Measurements from ENCODE around the gene CEP126.
A peak's percentile ranks its signal among the peaks of the same experiment; 100 is the strongest.

CEP126 gene

DNA sequence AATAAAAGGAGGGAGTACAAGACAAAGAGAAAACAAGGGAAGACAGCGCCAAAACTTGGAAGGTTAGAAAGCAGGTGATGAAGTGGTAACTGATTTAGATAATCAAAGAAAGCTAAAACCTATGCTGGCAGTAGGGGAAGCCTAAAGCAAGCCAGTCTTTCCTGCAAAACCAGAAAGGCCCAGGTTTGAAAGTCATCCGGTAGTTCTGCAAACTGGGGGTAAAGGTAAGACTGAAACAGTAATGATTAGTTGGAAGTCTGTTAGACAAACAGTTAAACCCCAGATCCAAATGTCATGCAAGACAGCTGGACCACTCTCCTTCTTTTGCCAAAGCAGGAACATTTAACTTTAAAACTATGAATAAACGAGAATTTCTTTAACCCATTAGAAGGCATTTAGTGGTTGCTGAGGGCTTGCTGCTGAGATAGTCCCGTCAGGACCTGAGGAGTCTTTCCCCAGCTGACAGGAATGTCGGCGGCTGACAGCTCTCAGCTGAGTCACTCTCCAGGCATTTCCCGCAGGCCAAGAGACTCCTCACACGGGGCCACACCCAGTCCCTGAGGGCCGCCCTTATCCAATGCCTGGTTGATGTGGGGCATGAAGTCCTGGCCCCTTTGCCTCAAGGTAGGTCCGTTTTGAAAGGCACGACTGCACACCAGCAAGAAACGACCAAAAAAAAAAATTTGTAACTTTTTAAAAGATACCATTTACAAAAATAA, 96.1 kb downstream of the CEP126 start:
- DNase-seq (ENCODE audit: low read depth in 3 of 3, low spot score in 1 of 3), result no peak

DNA sequence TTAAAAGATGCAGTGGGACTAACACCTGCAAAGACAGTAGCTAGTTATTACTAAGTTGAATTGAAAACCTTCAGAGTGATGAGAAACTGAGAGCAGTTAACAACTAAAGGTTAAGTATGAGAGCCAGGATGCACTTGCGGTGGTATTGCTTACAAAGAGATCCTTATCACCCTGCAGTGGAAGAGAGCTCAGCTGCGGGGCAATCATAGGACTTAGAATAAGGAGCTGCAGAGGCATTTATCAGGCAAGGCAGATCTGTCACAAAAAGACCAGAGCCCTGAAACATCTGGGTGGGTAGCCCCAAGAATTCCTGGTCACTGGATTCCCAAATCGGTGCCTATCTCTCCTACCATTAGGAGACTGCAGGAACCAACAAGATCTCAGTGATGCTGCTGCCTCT, 98.1 kb downstream of the CEP126 start:
- DNase-seq (ENCODE audit: low read depth in 3 of 3, low spot score in 1 of 3), result no peak

DNA sequence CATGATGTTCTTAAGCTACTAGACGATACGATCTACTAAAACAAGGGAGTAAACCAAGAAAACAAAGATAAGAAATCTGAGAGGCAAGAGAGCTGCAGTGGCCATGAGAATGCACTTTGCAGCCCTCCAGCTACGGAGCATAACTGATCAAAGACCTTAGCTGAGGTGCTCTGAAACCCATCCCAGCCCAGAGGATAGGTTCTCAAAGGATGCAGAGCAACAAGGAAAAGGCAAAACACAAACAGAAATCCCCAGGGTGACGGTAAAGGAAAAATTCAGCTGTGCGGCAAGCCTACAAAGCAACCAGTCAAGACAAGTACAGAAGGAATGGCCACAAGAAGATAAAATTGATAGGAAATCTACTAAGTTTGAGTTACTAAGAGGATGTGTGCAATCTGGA, 99.9 kb downstream of the CEP126 start:
- DNase-seq (ENCODE audit: low read depth in 3 of 3, low spot score in 1 of 3), result no peak

DNA sequence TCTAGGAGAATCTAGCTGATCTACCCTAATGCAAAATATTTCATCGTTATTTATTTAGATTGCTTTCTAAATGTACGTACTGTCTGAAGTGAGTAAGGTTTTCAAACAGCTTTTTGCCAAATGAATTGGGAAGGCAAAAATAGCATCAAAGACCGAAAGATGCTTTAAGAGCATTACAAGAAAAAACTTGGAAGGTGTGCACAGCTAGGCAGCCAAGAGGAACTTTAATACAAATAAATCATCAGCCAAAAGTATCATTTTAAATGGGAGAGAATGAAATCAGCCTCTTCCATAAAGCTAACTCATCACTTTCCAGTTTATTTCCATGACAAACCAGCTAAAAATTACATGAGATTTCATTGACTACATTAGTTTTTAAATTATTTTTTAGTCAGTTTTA, 102.2 kb downstream of the CEP126 start:
- no peak for DNase-seq (ENCODE audit: low read depth in 3 of 3, low spot score in 1 of 3)

DNA sequence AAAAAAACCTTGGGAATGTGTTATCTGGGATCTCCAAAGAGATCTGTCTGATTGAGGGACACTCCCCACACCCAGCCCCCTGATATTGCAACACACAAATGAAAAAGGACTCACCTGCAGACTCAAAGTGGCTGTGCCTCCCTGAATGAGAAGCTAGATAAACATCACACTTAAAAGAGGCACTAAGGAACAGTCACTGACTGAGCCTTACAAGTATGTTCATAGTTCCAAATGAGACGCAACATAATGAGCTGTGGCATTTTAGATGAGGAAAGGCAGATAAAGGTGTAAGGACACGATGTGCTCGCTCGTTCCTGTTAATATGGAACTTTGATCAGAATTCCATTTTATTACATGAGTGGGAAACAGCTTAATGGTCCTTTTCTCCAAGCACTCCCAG, 111.4 kb downstream of the CEP126 start:
- no peak for DNase-seq (ENCODE audit: low read depth in 3 of 3, low spot score in 1 of 3)

DNA sequence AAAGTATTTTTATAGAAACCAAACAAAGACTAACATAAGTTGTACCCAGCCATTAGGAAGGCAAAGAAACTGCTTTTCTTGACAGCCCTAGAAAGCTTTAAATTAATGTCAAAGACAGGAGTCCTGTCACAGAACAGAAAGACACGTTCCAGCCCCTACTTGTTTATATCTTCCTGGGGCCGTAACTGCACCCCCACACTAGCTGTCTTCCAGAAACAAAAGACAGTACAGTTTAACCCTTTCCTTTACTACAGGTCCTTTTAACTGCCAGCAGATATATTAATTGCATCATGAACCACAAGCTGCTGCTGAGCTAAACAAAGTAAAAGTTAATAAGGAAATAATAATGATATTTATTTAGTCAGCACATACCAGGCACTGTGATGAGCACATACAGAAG, 112.1 kb downstream of the CEP126 start:
- DNase-seq (ENCODE audit: low read depth in 3 of 3, low spot score in 1 of 3), result no peak

DNA sequence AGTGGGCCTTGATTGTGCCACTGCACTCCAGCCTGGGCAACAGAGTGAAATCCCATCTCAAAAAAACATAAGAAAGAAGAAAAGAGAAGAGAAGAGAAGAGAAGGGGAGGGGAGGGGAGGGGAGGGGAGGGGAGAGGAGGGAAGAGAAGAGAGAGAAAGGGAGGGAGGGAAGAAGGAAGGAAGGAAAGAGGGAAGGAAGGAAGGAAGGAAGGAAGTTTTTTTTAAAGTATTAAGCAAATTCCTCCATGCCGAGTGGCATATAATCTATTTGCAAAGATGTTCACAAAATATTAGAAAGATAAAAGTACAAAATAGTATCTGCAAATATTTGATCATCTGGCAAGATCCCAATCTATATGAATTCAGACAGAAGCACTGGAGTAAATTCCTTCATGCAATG, 121.9 kb downstream of the CEP126 start:
- no peak for DNase-seq (ENCODE audit: low read depth in 3 of 3, low spot score in 1 of 3)

DNA sequence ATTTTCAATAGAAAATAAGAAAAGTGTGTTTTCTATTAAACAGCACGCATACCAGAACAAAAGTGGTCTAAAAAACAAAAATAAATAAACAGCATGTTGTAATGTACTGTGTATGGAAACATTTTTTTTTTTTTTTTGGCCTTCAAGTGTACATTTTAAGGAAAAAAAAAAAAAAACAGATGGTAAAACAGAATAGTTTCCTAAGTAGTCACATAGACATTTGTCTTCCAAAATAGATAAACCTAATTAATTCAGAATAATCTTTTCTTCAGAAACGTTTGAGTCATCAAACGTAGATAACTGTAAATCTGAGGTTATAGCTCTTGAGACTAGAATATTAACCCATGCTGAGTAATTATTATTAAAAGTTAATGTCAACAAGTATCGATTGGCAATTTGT, 132.0 kb downstream of the CEP126 start:
- no peak for DNase-seq (ENCODE audit: low read depth in 3 of 3, low spot score in 1 of 3)

DNA sequence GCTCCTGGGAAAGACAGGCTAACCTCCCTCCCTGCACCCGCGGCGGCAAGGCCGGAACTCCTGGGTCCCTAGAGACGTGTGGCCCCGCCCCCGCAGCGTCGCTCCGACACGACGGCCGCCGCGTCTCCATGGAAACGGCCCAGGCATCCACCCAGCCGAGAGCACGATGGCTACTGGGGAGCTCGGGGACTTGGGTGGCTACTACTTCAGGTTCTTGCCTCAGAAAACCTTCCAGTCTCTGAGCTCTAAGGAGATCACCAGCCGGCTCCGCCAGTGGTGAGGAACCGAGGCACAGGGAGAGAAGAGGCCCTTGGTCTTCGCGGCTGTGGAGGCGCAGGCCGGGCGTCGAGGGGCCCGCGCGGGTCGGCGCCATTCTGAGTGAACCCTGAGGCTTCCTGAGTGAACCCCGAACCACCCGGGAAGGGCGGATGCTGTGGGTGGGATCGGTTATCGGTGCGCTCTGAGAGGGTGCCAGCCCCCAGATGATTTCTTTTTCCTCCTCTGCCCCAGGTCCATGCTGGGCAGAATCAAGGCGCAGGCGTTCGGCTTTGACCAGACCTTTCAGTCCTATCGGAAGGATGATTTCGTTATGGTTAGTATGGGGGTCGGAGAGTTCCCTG, 132.6 kb downstream of the CEP126 start, which contains the start of gene CFAP300:
CFAP300 (plus strand) TSS at position 133 of the 620 bp plus-strand sequence; CDS start at position 167, 34 bp downstream.
- peak in 1 of 3 donors; percentile 4 for DNase-seq (ENCODE audit: low read depth in 3 of 3, low spot score in 1 of 3)

Data from stimulated activated CD4-positive, alpha-beta T cell treated with anti-CD3 and anti-CD28 coated beads, TNF-alpha, amount 100 ng/mL, for 1 hour (primary cell).